OCI-LY7 (cell line): ENCODE measurements around the gene RBFOX1. TPM values are rescaled to one million over a fixed set of nuclear protein-coding genes. Genes with fewer than 3 reads are reported as not detected.

Source experiments
- BruUV-seq: library from RNA; stranded (reverse); fragments of 400-500 nt; replicated peaks from 2 replicates; lab custom pipeline; 2021; lab: Mats Ljungman, UMichigan
- CTCF ChIA-PET: fragments of 300-600 bp; sonication (Branson Sonifier 250); formaldehyde crosslinking; loops from one replicate; lab custom pipeline; 2022; ENCODE audit warnings: antibody characterized with exemption; ENCODE audit not compliant: unreplicated experiment; lab: Charles Lee
- POLR2A ChIA-PET: fragments of 300-600 bp; sonication (Branson Sonifier 250); formaldehyde crosslinking; loops from one replicate; lab custom pipeline; 2022; ENCODE audit warnings: antibody characterized with exemption; lab: Charles Lee
- DNase-seq: peaks from one replicate; pipeline ENCODE4 v3.0.0-alpha.2; 2015; ENCODE audit warnings: low spot score
- H2AFZ ChIP-seq: fragments of 200-600 bp; sonication (generic), shearing (Covaris generic); 2 replicates; pipeline ENCODE4 v1.6.1; 2014; ENCODE audit warnings: mild to moderate bottlenecking, antibody characterized with exemption, low read length, moderate library complexity
- H3K27ac ChIP-seq: fragments of 200-600 bp; sonication (generic); 2 replicates; pipeline ENCODE4 v1.5.1; 2014; ENCODE audit warnings: mixed run types, low read depth, mild to moderate bottlenecking, moderate library complexity, low read length, inconsistent platforms; ENCODE audit not compliant: poor library complexity, severe bottlenecking
- H3K36me3 ChIP-seq: fragments of 200-600 bp; sonication (generic); 2 replicates; pipeline ENCODE4 v1.6.1; 2014; ENCODE audit warnings: mild to moderate bottlenecking, antibody characterized with exemption, low read length, moderate library complexity, mixed read lengths; ENCODE audit not compliant: insufficient read depth
- H3K4me1 ChIP-seq: fragments of 200-600 bp; sonication (generic); 2 replicates; pipeline ENCODE4 v1.5.1; 2014; ENCODE audit warnings: mild to moderate bottlenecking, low read length; ENCODE audit not compliant: insufficient read depth, poor library complexity, severe bottlenecking
- H3K4me2 ChIP-seq: fragments of 200-600 bp; sonication (generic); 2 replicates; pipeline ENCODE4 v1.6.1; 2014; ENCODE audit warnings: mild to moderate bottlenecking, low read length
- H3K4me3 ChIP-seq: fragments of 200-600 bp; sonication (generic); 2 replicates; pipeline ENCODE4 v1.5.1; 2014; ENCODE audit warnings: mild to moderate bottlenecking, low read depth, low read length; ENCODE audit not compliant: poor library complexity, severe bottlenecking
- H3K79me2 ChIP-seq: fragments of 200-600 bp; sonication (generic); 2 replicates; pipeline ENCODE4 v1.6.1; 2016; ENCODE audit warnings: low read depth, mild to moderate bottlenecking, low read length, moderate library complexity, mixed read lengths; ENCODE audit not compliant: insufficient read depth
- H3K9me2 ChIP-seq: fragments of 200-600 bp; sonication (generic); 2 replicates; pipeline ENCODE4 v1.6.1; 2016; ENCODE audit warnings: mild to moderate bottlenecking, low read length, mixed read lengths; ENCODE audit not compliant: insufficient read depth
- H3K9me3 ChIP-seq: fragments of 200-600 bp; sonication (generic); 2 replicates; pipeline ENCODE4 v1.6.1; 2014; ENCODE audit warnings: mild to moderate bottlenecking, mixed run types, low read length, mixed read lengths
- H4K20me1 ChIP-seq: fragments of 200-600 bp; sonication (generic); 2 replicates; pipeline ENCODE4 v1.6.1; 2014; ENCODE audit warnings: mild to moderate bottlenecking, antibody characterized with exemption, low read length, moderate library complexity, mixed read lengths; ENCODE audit not compliant: insufficient read depth
- EZH2phosphoT487 ChIP-seq: fragments of 200-600 bp; sonication (generic); IDR thresholded peaks from 2 replicates; pipeline ENCODE4 v1.6.1; 2018; ENCODE audit warnings: low read depth, borderline replicate concordance, mild to moderate bottlenecking, mixed run types, antibody characterized with exemption, low read length, moderate library complexity, mixed read lengths
- intact Hi-C: fragments of 100-400 bp; cut with micrococcal nuclease; formaldehyde crosslinking; loops from one replicate; pipeline ENCODE4 v1.10.0; 2022; ENCODE audit not compliant: unreplicated experiment
- total RNA-seq, 2 experiments: library from RNA; depleted of rRNA in 1 of 2; stranded (reverse); fragments of >200 nt in 1 of 2; shearing (Covaris generic) in 1 of 2; gene quantifications; 2 replicates each; pipeline ENCODE4 v1.2.3, GENCODE V29; 2014 to 2022
- TF ChIP-seq, protein P1 (sequence below): fragments of 200-600 bp; sonication (generic); conservative IDR thresholded peaks from 2 replicates; pipeline ENCODE4 v1.5.1; 2014; ENCODE audit warnings: mild to moderate bottlenecking, antibody characterized with exemption, low read length, moderate library complexity, mixed read lengths

RBFOX1 gene
- total RNA-seq, 2 experiments from 2014 or later, result not detected

DNA sequence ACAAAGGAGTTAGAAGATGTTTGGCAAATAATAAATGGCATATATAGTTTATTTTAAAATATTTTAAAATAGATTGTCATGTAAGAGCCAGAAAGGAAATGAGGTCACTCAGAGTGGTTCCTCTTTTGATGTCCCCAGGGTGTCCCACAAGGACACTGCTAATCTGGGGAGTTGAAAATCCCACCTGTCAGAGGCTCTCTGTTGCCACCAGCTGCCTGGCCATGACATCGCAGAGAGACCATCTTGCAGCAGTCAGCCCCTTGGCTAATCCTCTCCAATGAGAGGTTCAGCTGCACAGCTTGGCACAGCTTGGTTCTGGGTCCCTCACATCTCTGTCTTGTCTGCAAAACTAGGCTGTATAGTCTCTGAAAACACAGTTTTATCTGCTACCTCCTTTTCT is 11.0 kb upstream of the RBFOX1 start:
- Histone ChIP-seq H2AFZ (no peak overlapping the region), H3K4me2 (no peak overlapping the region), H4K20me1 (no peaks in the 10 kb centered on the region), H3K9me3 (no peaks in the 10 kb centered on the region), H3K4me3 (no peak overlapping the region), H3K79me2 (no peaks in the 10 kb centered on the region), H3K9me2 (no peaks in the 10 kb centered on the region), H3K27ac (no peak overlapping the region), H3K4me1 (no peaks in the 10 kb centered on the region), H3K36me3 (no peaks in the 10 kb centered on the region)
- peak; percentile 1 for DNase-seq
- ChIA-PET CTCF (no interaction called here), POLR2A (no interaction called here)
- TF ChIP-seq EZH2phosphoT487, result no peak
- TF ChIP-seq, protein P1, sequence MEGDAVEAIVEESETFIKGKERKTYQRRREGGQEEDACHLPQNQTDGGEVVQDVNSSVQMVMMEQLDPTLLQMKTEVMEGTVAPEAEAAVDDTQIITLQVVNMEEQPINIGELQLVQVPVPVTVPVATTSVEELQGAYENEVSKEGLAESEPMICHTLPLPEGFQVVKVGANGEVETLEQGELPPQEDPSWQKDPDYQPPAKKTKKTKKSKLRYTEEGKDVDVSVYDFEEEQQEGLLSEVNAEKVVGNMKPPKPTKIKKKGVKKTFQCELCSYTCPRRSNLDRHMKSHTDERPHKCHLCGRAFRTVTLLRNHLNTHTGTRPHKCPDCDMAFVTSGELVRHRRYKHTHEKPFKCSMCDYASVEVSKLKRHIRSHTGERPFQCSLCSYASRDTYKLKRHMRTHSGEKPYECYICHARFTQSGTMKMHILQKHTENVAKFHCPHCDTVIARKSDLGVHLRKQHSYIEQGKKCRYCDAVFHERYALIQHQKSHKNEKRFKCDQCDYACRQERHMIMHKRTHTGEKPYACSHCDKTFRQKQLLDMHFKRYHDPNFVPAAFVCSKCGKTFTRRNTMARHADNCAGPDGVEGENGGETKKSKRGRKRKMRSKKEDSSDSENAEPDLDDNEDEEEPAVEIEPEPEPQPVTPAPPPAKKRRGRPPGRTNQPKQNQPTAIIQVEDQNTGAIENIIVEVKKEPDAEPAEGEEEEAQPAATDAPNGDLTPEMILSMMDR, result no peak
- BruUV-seq, result no TSS peak
- intact Hi-C loops, result no loop called here

DNA sequence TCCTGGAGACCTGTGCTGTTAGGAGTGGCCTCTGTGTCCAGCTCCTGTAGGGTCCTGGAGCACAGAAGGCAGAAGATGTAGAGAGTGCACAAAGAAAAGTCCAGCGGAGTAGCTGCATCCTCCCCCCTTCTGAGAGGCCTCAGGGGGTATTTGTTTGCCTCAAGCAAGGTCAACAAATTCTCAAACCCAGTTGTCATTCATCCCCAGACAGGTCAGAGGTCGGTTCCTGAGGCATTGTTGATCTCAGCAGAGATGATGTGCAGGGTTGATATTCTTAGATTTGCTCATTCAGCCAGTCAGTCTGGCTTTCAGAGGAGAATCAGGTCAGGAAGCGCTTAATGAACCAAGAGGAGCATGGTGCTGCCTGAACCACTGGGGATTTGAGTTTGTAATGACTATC is 8.3 kb upstream of the RBFOX1 start:
- TF ChIP-seq, protein P1, result no peak
- TF ChIP-seq EZH2phosphoT487, result no peak
- Histone ChIP-seq H3K4me3 (no peak overlapping the region), H3K27ac (no peak overlapping the region), H3K36me3 (no peaks in the 10 kb centered on the region), H3K9me3 (no peaks in the 10 kb centered on the region), H2AFZ (no peak overlapping the region), H4K20me1 (no peaks in the 10 kb centered on the region), H3K4me1 (no peaks in the 10 kb centered on the region), H3K79me2 (no peaks in the 10 kb centered on the region), H3K9me2 (no peaks in the 10 kb centered on the region), H3K4me2 (no peak overlapping the region)
- DNase-seq, result no peak
- ChIA-PET CTCF (no interaction called here), POLR2A (interaction anchor here (0.6 kb wide), 1 partner anchor 226 kb away, joined by 3 read pairs; no protein-coding TSS in a partner anchor)
- intact Hi-C loops, result no loop called here
- BruUV-seq, result no TSS peak

DNA sequence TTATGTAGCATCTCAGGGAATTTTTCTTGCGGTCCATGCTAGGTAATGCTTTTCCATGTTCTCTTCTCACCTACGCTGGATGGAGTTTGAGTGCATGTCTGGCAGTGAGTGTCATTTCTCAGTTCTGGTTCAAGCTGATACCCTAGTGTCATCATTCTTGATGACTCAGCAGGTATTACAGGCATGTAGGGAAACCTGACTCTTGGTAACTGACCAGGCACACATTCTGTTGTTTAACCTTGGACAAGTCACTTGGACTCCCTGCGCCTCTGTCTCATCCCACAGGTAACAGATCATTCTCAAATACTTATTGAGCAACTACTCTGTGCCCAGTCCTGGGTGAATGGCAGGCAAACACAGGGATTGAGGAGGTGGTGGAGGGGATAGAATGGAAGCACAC is 6.8 kb upstream of the RBFOX1 start:
- ChIA-PET POLR2A (no interaction called here), CTCF (no interaction called here)
- BruUV-seq, result no TSS peak
- no peaks in the 10 kb centered on the region for H3K79me2 ChIP-seq
- no peaks in the 10 kb centered on the region for H3K9me2 ChIP-seq
- no peaks in the 10 kb centered on the region for H3K9me3 ChIP-seq
- H3K4me2 ChIP-seq, result no peak overlapping the region
- DNase-seq, result no peak
- no peak overlapping the region for H2AFZ ChIP-seq
- H4K20me1 ChIP-seq, result no peaks in the 10 kb centered on the region
- H3K36me3 ChIP-seq, result no peaks in the 10 kb centered on the region
- H3K4me3 ChIP-seq, result no peak overlapping the region
- no peaks in the 10 kb centered on the region for H3K4me1 ChIP-seq
- no peak overlapping the region for H3K27ac ChIP-seq
- intact Hi-C loops, result no loop called here
- TF ChIP-seq, protein P1, result no peak
- no peak for TF ChIP-seq EZH2phosphoT487
